Loucy (cell line): Measurements from ENCODE around the gene LYPD6.

Experiments
- CTCF ChIP-seq: fragments of 200-600 bp; sonication (generic); conservative IDR thresholded peaks from 2 replicates; pipeline ENCODE4 v1.5.1; 2014; ENCODE audit warnings: mild to moderate bottlenecking, antibody characterized with exemption, low read length
- EZH2phosphoT487 ChIP-seq: fragments of 200-600 bp; IDR thresholded peaks from 2 replicates; pipeline ENCODE4 v1.6.1; 2018; ENCODE audit warnings: antibody characterized with exemption, mild to moderate bottlenecking, moderate library complexity, borderline replicate concordance

DNA sequence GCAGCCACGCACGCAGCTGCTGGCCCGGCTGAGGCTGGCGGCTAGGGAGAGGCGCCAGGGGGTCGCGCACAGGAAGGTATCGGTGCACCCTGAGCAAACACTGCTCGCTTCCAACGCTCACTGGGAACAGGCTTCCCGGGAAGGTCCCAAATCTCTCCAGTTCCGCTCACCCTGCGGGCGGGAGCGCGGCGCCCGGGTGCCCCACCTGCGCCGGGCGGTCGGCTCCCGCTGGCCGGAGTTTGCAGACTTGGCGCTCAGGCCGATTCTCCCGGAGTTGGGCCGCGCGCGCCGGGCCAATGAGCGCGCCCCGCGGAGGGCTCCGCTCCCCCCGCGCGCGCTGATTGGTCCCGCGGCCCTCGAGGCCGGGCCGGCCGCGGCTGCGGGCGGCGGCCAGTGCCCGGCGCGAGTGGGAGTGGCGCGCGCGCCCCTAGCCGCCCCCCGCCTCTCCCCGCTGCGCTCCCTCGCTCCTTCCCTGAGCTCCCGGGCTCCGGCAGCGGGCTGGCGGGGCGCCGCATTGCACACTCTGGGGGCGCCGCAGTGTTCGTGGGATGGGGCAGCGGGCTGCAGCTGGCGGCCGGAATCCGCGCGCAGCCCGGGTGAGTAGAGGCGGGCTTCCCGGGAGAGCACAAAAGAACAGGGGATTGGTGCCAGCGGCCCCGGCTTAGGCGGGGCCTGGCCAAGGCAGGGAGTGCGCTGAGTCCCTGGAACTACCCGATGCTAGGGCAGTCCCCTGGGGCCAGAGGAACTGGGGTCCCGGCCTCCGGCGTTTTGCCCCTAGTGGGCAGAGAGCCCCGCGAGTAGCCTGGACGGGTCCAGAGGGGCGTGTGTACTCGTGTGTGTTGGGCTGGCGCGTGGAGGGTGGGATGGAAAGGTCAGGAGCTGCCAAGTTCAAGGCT lies at the start of gene LYPD6:
- TF ChIP-seq CTCF (no peak), EZH2phosphoT487 (no peak)
